ENCODE results near the gene CADM2.

Gene CADM2

DNA sequence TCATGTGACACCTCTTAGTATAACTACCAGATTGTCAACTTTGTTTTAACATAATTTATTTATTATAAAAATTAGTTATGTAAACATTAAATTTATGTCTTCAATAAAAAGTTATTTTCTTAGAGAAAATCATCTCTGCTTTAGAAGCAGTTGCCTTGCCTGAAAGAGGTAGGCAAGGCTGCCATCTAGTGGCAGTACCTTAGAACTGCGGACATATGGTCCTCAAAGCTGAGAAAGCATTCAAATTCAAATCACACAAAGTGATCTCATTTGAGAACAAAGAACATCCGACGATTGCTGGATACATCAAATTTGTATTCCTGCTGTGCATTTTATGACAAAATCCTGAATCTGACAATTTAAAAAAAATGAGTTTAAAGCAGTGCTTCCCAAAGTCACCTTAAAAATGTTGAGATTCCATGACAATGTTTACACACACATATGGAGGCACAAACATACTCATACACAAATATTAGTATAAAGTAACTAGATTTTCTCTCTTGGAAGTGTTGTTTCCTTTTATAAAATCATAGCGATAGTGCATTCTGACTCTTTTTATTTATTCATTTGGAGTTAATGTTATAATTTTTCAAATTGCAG lies 617.4 kb downstream of the CADM2 start:
- peak; percentile 89 for TF ChIP-seq CTCF (conservative IDR thresholded peaks at IDR 0.05; ENCODE audit: control insufficient read depth, insufficient read depth, low read depth, low read length)
- peak; percentile 59 for DNase-seq (ENCODE audit: low read depth)
- H3K4me3 ChIP-seq (ENCODE audit: control insufficient read depth, low read depth, low read length), result no peak overlapping the region

DNA sequence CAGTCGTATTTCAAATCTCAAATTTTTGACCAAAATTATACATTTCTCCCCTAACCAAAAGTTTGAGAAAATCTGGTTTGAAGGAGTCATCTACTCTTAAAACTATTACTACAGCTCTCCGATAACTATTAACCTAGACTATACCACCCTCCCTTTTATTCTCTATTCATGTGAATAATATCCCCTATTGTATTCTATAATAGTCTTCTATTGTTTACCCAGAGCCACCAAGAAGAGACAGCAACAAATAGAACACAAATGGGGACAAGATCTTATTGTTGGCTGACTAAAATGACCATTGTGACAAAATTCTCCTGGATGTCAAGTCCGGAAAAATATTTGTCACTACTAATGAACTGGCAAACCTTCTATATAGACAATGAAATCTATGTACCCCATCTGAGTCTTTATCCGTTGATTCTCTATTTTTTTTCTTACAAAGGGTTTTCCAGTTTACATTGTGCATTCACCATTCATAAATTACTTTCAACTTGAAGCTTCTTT lies 618.0 kb downstream of the CADM2 start:
- H3K4me3 ChIP-seq (ENCODE audit: control insufficient read depth, low read depth, low read length), result no peak overlapping the region
- TF ChIP-seq CTCF (conservative IDR thresholded peaks at IDR 0.05; ENCODE audit: control insufficient read depth, insufficient read depth, low read depth, low read length), result no peak
- no peak for DNase-seq (ENCODE audit: low read depth)

- DNase-seq (ENCODE audit: low read depth), result no peak
- TF ChIP-seq CTCF (conservative IDR thresholded peaks at IDR 0.05; ENCODE audit: control insufficient read depth, insufficient read depth, low read depth, low read length), result no peak
- H3K4me3 ChIP-seq (ENCODE audit: control insufficient read depth, low read depth, low read length), result no peak overlapping the region
Measured at GRCh38 chr3:85584779-85585356, 626.1 kb downstream of the CADM2 start.

DNA sequence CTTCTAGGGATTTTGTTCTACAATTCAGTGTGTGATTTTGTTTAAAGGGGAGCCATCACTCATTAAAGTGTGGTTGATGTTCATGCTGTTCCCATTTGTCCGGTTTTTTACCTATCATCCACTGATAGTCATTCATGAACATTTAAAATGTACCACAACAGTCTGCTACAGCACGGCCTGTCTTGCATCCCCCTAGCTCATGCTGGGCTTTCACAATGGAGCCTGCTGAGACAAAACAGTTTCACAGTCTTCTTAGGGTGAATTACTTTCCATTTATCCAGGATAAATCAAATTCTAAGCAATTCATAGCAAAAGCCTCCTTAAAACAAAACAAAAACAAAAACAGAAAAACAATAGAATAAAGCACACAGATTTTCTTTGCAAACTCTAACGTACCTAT lies 627.2 kb downstream of the CADM2 start:
- no peak overlapping the region for H3K4me3 ChIP-seq (ENCODE audit: control insufficient read depth, low read depth, low read length)
- no peak for DNase-seq (ENCODE audit: low read depth)
- no peak for TF ChIP-seq CTCF (conservative IDR thresholded peaks at IDR 0.05; ENCODE audit: control insufficient read depth, insufficient read depth, low read depth, low read length)

GRCh38 chr3:85589145-85589544 lies 630.4 kb downstream of the CADM2 start:
- peak; percentile 41 for DNase-seq (ENCODE audit: low read depth)
- no peak for TF ChIP-seq CTCF (conservative IDR thresholded peaks at IDR 0.05; ENCODE audit: control insufficient read depth, insufficient read depth, low read depth, low read length)
- no peak overlapping the region for H3K4me3 ChIP-seq (ENCODE audit: control insufficient read depth, low read depth, low read length)

DNA sequence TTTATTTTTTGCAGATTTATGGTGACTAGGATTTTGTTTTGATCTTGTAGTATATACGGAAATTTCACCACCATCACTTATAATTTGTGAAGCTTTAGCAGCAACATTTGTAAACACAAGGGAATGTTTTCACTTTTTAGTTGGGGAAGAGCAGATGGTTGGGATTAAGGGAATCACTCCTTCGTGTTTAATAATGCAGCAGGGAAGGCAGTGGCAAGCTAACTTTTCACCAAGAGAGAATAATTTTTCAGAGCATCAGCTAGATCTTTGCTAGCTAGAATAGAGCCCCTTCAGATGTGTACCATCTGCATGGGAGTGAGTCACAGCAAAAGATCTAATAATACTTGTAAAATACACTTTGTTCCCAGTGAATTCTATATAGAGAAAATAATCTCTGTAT lies 632.7 kb downstream of the CADM2 start:
- DNase-seq (ENCODE audit: low read depth), result no peak

More for the DNA sequence above, 632.7 kb downstream of the CADM2 start:
- TF ChIP-seq CTCF (conservative IDR thresholded peaks at IDR 0.05; ENCODE audit: control insufficient read depth, insufficient read depth, low read depth, low read length), result no peak
- no peak overlapping the region for H3K4me3 ChIP-seq (ENCODE audit: control insufficient read depth, low read depth, low read length)

Measured in fibroblast of mammary gland (primary cell).